SIG-M5 (cell line): ENCODE results near the gene ST6GALNAC6.
"Not testable (repeated sequence)": the region's sequence is repeated elsewhere in the genome, so short reads cannot be mapped to it uniquely, and the experiment has no call there.

ENCODE experiments used
- DNase-seq: peaks from one replicate; lab custom pipeline; 2025; lab: John Stamatoyannopoulos, UW

Gene ST6GALNAC6

DNA sequence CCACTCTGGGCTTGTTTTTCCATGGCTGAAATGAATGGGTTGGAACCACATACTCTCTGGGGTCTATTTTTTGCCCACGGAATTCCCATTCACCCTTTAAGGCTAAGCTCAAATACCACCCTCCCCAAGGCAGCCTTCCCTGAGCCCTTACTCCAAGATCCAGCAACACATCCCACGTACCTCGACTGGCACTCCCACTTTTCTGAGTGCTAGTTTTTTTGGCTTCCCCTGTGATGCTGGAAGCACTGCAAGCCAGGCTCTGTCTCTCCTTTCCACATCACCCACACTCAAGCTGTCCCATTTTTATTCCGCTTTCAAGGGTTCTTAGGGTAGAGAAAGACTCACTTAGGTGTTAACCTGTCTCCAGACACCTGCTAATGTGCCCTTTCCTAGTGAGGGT is 6.0 kb downstream of the ST6GALNAC6 start:
- DNase-seq, result no peak

GRCh38 chr9:127892831-127893230 is 6.6 kb downstream of the ST6GALNAC6 start:
- DNase-seq, result no peak

DNA sequence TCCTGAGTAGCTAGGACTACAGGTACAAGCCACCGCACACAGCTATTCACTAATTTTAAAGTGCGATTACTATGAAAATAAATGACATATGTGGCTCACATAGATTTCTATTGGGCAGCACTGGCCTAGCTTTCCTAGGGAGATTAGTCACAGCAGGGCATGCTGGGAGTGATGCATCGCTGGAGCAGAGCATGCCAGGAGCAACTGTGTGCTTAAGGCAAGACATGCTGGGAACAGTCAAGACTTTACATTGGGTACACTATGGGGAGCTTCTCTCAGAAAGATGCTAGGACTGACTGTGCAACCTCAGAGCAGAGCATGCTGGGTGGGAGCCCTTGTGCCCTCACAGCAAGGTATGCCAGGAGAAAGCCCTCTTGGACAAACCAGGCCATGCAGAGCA is 9.3 kb downstream of the ST6GALNAC6 start:
- DNase-seq, result no peak

- DNase-seq, result no peak
Observed at GRCh38 chr9:127887792-127888191, 11.6 kb downstream of the ST6GALNAC6 start.

DNA sequence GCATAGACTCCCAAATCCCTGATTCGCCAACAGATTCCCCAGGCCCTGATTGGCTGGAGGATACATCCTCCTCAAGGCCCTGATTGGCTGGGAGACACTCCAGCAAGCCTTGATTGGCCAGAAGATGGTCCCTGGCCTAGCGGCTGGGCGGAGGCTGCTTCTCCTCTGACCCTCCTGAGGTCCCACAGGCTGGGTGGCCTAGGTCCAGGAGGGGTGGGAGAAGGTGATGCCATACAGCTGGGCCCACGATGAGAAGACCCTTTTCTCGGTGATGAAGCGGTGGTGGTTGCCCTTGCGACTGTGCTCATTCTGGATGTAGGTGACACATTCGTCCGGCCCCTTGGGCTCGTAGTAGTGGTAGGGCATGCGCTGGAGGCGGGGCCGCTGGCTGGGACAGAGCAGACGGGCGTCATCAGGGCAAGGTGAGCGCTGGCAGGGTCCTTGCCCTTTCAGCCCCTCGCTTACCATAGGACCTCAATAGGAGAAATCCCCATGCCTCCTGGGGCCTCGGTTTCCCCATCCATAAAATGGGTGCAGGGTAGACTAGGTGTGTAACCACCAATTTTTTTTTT is 12.9 kb downstream of the ST6GALNAC6 start:
- no peak for DNase-seq

- no peak for DNase-seq
Observed at GRCh38 chr9:127885508-127886281, 13.7 kb downstream of the ST6GALNAC6 start.

- DNase-seq, result no peak
Observed at GRCh38 chr9:127884976-127885490, 14.4 kb downstream of the ST6GALNAC6 start.

DNA sequence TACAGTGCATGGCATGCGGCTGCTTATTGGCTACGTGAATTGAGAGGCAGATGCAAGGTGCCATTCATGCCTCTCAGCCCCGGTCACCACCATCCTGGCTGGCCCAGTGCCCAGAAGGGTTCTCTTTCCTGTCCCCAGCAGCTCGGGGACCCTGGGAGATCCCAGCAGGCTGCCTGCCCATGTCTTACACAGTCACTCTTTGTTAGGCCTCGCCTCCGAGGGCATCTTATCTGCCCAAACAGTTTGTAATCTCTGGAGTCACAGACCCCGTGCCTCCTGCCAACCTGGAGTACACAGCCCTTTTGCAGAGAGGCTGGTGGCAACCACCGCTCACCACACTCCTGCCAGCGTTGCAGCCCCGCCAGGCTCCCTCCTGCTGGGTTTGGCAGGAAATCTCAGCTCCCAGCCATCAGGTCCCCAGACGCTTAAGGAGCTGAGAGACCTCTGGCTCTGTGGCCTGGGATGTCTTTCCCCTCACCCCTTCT is 14.9 kb downstream of the ST6GALNAC6 start:
- no peak for DNase-seq

DNA sequence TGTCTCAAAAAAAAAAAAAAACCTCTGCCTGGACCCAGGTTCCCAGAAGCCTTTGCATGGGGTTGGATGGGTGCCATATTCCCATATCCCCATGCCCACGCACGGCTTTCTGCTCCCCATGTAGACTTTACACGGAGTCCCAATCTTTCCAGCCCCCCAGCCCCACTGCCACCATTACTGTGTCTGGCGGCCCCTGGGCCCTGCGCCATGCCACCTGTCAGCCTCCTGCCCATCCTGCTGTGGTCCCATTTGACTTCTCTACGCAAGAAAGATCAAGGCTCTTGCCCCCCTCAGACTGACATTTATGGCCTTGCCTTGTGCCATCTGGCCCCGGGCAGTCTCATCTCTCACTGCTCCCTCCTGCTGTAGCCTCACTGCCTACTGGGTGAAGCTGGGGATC is 15.4 kb downstream of the ST6GALNAC6 start:
- DNase-seq, result no peak

GRCh38 chr9:127881715-127882114 is 17.7 kb downstream of the ST6GALNAC6 start:
- DNase-seq, result not testable (repeated sequence)

DNA sequence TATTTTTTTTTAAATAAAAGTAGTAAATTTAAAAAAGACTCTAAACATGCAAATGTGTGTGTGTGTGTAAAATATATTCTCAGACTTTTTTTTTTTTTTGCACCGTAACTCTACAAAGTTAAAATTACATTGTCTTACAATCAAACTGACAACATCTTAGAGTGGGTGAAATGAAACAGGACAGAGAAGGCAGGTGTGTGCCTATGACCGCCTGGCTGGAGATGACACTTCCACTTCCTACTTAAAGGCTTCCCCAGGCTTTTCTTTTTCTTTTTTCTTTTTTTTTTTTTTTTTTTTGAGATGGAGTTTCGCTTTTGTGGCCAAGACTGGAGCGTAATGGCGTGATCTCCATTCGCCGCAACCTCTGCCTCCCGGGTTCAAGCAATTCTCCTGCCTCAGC is 19.3 kb downstream of the ST6GALNAC6 start:
- DNase-seq, result no peak

GRCh38 chr9:127878652-127879390 is 20.6 kb downstream of the ST6GALNAC6 start:
- DNase-seq, result no peak

DNA sequence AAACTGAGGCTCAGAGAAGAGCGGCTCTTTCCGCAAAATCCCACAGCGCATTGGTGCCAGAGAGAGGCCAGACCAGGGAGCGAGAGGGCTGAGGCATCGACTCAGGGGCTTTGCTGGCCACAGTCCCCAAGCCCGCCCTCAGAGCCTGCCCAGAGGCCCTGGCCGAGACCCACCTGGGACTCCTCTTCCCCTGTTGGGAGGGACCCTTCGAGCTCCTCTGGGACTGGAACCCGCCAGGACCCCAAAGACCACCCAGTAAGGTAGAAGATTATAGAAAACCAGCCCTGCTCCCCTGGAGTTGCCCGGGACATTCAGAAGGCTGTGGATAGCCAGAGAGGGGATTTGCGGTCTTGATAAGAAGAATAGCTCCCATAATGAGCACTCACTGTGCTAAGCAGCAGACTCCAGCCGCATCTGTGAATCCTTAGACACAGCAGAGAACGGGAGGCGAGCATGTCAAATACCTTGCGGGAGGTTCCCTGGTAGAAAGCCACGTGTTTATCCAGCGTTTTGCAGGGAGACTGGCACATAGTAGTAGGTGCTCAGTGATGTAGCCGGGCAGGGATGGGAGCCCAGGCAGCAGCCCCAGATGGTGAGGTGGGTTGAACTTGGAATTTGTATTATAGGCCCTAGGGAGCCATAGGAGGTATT is 21.3 kb downstream of the ST6GALNAC6 start:
- DNase-seq, result no peak

GRCh38 chr9:127877566-127877998 is 21.8 kb downstream of the ST6GALNAC6 start, which contains the start of gene AK1:
AK1 (minus strand) TSS chr9:127877675; CDS start chr9:127874617, 3,058 bp downstream.
- no peak for DNase-seq

- DNase-seq, result no peak
Observed at GRCh38 chr9:127876764-127877562, 22.4 kb downstream of the ST6GALNAC6 start.

DNA sequence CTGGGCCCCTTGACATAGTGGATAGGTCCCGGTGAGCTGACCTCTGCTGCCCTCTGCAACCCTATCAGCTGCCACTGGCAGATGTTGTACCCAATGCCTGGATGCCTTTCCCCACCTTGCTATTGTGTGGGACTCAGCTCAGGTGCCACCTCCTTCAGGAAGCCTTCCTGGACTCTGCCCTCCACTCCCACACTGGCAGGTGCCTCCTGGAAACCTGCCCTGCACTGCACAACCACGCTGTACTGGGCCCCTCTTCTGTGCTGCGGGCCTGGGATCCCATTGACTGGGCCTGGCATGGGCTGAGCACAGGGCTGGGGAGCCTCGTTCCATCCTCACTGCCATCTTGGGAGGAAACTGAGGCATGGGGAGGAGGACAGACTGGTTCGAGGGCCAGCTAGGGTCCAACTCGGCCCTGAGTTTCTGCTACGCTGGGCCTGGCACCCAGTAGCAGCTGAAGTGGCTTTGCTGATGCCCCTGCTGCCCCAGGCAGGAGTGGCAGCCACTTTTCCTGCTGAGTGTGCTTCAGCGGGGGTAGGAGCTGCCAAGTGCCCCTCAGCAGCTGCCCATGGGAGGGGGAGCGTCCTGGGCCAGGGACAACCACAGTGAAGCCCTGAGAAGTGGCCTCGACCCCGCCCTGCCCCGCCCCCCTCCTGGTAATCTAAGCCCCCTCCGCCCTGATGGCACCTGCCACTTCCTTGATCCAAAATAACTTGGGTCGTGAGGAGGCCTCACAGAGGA is 23.2 kb downstream of the ST6GALNAC6 start:
- no peak for DNase-seq

DNA sequence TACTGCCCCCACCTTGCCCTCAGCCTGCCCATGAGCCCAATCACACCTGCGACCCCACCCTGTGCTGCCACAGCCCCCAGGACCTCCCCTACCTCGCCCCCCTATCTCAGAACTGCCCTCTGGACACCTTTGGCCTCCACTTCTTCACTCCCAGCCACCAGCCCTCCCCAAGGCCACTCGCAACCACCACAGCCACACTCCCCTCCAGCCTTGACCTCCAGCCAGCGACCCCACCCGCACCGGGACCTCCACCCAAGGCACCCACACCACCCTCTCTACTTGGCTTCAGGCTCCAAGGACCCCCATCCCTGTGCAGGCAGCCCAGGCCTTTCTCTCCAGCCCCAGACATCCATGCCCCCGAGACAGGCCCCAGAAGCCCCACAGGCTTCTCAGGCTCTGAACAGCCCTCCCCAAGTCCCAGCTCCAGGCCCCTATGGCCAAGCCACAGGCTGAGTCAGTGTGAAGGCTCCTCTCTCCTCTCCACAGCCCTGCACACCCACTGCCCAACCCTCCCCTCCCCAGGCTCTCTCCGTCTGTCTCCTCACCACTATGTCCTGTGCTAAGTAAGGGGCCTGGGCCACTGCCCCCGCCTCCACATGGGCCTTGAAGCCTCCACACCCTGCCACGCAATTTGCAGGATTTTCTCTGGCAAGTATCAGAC is 24.0 kb downstream of the ST6GALNAC6 start:
- DNase-seq, result no peak

GRCh38 chr9:127874301-127875221 is 24.8 kb downstream of the ST6GALNAC6 start:
- DNase-seq, result no peak

GRCh38 chr9:127873886-127874285 is 25.5 kb downstream of the ST6GALNAC6 start:
- DNase-seq, result no peak
